Choroid plexus epithelial cell (primary cell): ENCODE data around the gene SMIM24.
A peak's percentile ranks its signal among the peaks of the same experiment; 100 is the strongest.

Experiments used
- DNase-seq: peaks from one replicate; pipeline ENCODE4 v3.0.0-alpha.2; 2010; ENCODE audit warnings: low read depth
- H3K4me3 ChIP-seq: 2 replicates; pipeline ENCODE4 v1.5.1; 2011; ENCODE audit warnings: low read depth, mild to moderate bottlenecking, control low read depth, low read length, moderate library complexity
- TF ChIP-seq, protein P1 (sequence below): conservative IDR thresholded peaks from 2 replicates; pipeline ENCODE4 v1.5.1; 2011; ENCODE audit warnings: low read depth, mild to moderate bottlenecking, control low read depth, inconsistent platforms, low read length, moderate library complexity

The SMIM24 gene

DNA sequence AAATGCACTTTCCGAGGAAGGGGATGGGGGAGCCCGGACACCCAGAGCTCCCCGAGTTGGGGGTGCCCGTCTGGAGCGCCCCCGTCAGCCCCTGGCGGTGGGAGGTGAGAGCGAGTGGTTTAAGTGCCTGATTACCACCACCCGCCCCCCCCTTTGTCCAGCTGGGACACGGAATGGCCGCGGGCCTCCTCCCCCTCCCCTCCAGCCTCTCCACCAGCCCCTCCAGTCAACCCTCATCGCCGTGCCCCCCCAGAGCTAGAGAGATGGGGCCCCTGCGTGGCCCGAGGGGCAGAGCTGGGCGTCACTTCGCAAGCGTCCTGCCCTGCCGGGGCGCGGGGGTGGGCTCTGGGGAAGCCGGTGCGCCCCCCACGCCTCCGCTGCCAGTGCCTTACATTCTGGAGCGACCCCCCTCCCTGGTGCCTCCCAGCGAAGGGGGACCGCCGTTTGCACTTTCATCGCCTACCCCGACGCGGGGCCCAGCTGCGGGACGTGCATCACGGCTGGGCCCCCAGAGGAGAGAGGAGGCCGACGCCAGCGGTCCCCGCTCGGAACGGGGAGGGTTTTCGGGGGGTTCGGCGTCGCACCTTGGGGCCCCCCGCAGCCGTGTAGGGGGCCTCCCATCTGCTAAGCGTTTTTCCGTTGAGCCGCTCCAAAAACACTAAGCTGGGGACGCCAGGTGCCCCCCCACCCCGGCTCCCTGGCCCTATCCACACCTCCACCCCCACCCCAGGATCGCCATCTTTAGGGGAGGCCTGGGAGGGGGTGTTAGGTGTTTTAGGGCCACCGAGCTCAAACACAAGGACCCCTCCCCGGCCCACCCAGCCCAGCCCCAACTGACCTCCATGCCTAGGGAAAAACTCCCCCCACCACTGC is 16.4 kb downstream of the SMIM24 start:
- TF ChIP-seq, protein P1, sequence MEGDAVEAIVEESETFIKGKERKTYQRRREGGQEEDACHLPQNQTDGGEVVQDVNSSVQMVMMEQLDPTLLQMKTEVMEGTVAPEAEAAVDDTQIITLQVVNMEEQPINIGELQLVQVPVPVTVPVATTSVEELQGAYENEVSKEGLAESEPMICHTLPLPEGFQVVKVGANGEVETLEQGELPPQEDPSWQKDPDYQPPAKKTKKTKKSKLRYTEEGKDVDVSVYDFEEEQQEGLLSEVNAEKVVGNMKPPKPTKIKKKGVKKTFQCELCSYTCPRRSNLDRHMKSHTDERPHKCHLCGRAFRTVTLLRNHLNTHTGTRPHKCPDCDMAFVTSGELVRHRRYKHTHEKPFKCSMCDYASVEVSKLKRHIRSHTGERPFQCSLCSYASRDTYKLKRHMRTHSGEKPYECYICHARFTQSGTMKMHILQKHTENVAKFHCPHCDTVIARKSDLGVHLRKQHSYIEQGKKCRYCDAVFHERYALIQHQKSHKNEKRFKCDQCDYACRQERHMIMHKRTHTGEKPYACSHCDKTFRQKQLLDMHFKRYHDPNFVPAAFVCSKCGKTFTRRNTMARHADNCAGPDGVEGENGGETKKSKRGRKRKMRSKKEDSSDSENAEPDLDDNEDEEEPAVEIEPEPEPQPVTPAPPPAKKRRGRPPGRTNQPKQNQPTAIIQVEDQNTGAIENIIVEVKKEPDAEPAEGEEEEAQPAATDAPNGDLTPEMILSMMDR = no peak
- H3K4me3 ChIP-seq = no peak overlapping the region
- no peak for DNase-seq

DNA sequence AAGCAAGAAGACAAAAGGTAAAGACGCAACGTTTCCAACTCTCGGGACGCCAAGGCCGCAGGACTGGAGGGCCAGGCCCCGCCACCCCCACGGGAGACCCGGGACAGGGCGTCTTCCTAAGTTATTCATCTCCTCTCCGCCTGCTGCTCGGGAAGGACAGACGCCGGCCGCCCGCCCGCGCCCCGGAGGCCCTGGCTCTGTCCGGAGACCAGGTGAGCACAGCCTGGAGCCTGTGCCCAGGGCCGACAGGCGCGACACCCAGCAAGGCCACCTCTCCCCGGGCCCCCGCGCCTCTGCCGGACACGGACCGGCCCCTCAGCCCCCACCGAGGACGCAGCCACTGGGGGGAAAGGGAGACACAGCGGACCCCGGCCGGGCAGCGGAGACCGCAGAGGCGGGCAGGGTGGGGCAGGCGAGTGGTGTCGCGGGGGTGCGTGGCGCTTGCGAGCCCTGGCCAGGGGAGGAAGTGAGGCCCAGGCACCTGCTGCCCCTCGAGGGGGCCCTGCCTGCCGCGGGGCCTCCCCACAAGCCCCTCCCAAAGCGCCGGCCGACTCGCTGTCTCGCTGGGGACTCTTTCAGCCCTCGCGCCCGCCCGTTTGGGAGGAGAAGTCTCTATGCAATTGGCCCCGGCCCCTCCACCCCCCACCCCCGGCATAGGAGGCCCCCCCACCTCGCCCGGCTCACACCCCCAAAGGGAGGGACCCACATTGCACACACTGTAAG is 17.2 kb downstream of the SMIM24 start:
- no peak for DNase-seq
- H3K4me3 ChIP-seq = no peak overlapping the region
- TF ChIP-seq, protein P1 = no peak

DNA sequence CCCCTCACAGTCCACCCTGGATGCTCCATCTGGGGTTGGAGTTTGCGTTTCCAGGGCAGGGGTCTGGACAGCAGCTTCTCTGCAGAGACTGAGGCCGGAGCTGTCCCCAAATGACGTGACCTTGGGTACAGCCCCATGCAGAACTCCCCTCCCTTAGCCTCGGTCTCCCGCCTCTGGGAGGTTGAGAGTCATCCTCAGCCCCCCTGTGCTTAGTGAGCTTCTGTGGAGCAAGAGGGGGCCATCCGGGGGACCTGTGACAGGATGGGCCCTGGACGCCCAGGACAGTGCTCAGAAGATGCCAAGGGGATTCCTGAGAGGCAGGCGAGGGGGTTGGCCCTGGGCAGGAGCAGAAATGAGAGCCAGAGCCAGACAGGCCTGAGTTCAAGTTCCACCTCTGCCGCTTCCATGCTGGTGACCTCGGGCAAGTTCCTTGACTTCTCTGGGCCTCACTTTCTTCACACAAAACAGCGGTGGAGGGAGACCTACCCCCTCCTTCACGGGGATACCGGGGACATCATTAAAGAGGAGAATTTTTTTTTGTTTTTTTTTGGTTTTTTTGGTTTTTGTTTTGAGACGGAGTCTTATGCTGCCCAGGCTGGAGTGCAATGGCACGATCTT is 20.3 kb downstream of the SMIM24 start:
- TF ChIP-seq, protein P1 = no peak
- DNase-seq = no peak
- no peak overlapping the region for H3K4me3 ChIP-seq

DNA sequence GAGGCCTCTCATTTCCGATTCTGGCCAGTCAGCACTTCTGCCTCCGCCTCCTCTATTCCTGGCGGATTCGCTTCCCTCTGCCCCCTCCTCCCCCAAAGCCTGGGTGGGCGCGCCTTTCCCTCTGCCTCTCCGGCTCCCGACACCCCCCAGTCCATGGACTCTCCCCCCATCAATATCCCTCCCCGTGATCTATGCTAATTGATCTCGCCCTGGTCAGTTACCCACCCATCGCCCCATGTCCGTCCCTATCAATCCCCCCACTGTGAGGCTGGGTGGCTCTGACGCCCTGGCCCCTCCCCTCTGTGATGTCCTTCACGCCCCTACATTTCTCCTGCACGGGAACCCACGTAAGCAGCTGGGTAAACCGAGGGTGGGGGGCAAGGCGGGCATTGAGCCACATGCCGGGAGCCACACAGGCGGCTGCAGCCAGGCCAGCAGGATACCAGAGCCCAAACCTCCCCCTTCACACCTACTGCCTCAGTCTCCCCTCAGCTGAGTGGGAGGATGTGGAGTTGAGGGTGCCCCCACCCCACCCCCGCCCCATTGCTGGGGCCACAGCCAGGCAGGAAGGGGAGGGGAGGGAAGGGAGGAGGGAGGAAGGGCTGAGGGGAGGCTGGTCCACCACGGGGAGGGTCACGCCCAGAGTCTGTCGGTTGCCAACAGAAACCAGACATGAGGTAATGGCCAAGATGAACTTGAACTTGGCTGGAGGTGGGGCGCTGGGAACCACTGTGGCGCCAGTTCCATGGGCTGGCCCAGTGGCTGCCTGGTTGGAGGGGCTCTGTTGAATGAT is 21.0 kb downstream of the SMIM24 start:
- peak; percentile 97 for DNase-seq
- TF ChIP-seq, protein P1 = no peak
- no peak overlapping the region for H3K4me3 ChIP-seq

DNA sequence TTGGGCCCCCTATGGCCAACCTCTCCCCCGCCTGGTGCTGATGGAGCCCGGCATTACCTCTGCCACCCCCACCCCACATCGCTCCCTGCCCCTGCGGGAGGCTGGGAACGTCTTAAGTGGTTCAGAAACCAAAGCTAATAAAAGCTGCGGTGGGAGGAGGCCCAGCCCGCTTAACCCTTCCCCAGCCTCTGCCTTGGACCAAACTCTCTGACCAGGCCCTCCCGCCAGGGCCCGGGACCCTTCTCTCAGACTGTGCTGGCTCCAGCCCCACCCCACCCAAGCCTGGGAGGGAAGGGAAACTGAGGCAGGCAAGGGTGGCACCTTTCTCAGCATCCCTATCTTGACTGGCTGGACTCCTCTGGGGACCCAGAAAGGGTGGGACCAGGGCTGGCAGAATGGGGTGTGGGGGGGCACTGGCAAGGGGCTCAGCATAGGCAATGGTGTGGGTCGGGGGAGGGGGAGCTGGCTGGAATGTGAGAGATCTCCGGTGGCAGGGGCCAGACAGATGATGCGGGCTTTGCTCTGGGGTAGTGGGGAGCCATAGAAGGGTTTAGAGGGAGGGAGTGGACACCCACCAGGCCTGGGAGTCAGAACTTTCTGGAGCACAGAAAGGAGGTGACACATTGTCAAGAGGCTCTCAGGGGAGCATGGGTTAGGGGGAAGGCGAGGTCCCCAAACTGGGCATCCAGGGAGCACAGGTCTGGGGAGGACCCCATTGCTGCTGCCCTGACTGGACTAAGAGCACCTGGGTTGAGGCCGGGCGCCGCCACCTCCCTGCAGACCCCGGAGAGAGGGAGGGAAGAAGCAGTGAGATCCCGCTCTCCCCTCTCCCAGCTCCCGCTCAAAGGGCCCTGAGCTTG is 21.9 kb downstream of the SMIM24 start:
- TF ChIP-seq, protein P1 = no peak
- H3K4me3 ChIP-seq = no peak overlapping the region
- peak; percentile 72 for DNase-seq
